OCI-LY1 (cell line): ENCODE measurements around the gene EXTL2.

Source experiments
- H2AFZ ChIP-seq: fragments of 200-600 bp; sonication (generic), shearing (Covaris generic); 2 replicates; pipeline ENCODE4 v1.6.0; 2014; ENCODE audit warnings: antibody characterized with exemption, mild to moderate bottlenecking, low read length
- H3F3A ChIP-seq: fragments of 200-600 bp; sonication (generic), shearing (Covaris generic); 2 replicates; pipeline ENCODE4 v1.6.0; 2014; ENCODE audit warnings: mild to moderate bottlenecking, antibody characterized with exemption, low read length, moderate library complexity; ENCODE audit not compliant: insufficient read depth
- H3K27ac ChIP-seq: fragments of 200-600 bp; sonication (generic); 2 replicates; pipeline ENCODE4 v1.5.1; 2014; ENCODE audit warnings: low read length, mixed run types, mild to moderate bottlenecking, low read depth; ENCODE audit not compliant: poor library complexity, severe bottlenecking
- H3K27me3 ChIP-seq: fragments of 200-600 bp; sonication (generic); 2 replicates; pipeline ENCODE4 v1.6.0; 2014; ENCODE audit warnings: antibody characterized with exemption, mild to moderate bottlenecking, low read length, moderate library complexity; ENCODE audit not compliant: insufficient read depth
- H3K36me3 ChIP-seq: fragments of 200-600 bp; sonication (generic); 2 replicates; pipeline ENCODE4 v1.6.1; 2014; ENCODE audit warnings: mild to moderate bottlenecking, antibody characterized with exemption, low read length, moderate library complexity, mixed read lengths; ENCODE audit not compliant: insufficient read depth
- H3K4me1 ChIP-seq: fragments of 200-600 bp; sonication (generic); 2 replicates; pipeline ENCODE4 v1.5.1; 2014; ENCODE audit warnings: mild to moderate bottlenecking, low read length, moderate library complexity; ENCODE audit not compliant: insufficient read depth, severe bottlenecking
- H3K4me2 ChIP-seq: fragments of 200-600 bp; sonication (generic), shearing (Covaris generic); 2 replicates; pipeline ENCODE4 v1.6.1; 2014; ENCODE audit warnings: low read length
- H3K4me3 ChIP-seq: fragments of 200-600 bp; sonication (generic); 2 replicates; pipeline ENCODE4 v1.5.1; 2014; ENCODE audit warnings: low read length, low read depth, mild to moderate bottlenecking, mixed read lengths; ENCODE audit not compliant: poor library complexity, severe bottlenecking
- H3K79me2 ChIP-seq: fragments of 200-600 bp; shearing (Covaris generic); 2 replicates; pipeline ENCODE4 v1.6.1; 2016; ENCODE audit warnings: mixed run types, low read length, mixed read lengths; ENCODE audit not compliant: insufficient read depth
- H3K9ac ChIP-seq: fragments of 200-600 bp; sonication (generic), shearing (Covaris generic); 2 replicates; pipeline ENCODE4 v1.6.1; 2014; ENCODE audit warnings: mild to moderate bottlenecking, low read length, mixed read lengths
- H3K9me2 ChIP-seq: fragments of 200-600 bp; sonication (generic), shearing (Covaris generic); 2 replicates; pipeline ENCODE4 v1.6.1; 2014; ENCODE audit warnings: low read depth, mild to moderate bottlenecking, low read length, mixed read lengths
- H3K9me3 ChIP-seq: fragments of 200-600 bp; shearing (Covaris generic); 2 replicates; pipeline ENCODE4 v1.6.1; 2014; ENCODE audit warnings: low read length, mixed read lengths
- H4K20me1 ChIP-seq: fragments of 200-600 bp; sonication (generic), shearing (Covaris generic); 2 replicates; pipeline ENCODE4 v1.6.0; 2016; ENCODE audit warnings: mild to moderate bottlenecking, low read length; ENCODE audit not compliant: insufficient read depth
- CTCF ChIP-seq: fragments of 200-600 bp; sonication (generic), shearing (Covaris generic); IDR thresholded peaks from 2 replicates; pipeline ENCODE4 v1.5.1; 2017; ENCODE audit warnings: mild to moderate bottlenecking, antibody characterized with exemption, low read length, moderate library complexity, mixed read lengths
- EZH2 ChIP-seq: fragments of 200-600 bp; sonication (generic), shearing (Covaris generic); IDR thresholded peaks from 2 replicates; pipeline ENCODE4 v1.8.0; 2017; ENCODE audit warnings: borderline replicate concordance, mixed run types, mild to moderate bottlenecking, antibody characterized with exemption, low read length, moderate library complexity, mixed read lengths

The EXTL2 gene

GRCh38 chr1:100896481-100896982 is 1.9 kb upstream of the EXTL2 start:
- H3K79me2 ChIP-seq, result no peaks in the 10 kb centered on the region
- H3K4me2 ChIP-seq, result peak overlapping the region; percentile 89
- no peaks in the 10 kb centered on the region for H3K9me3 ChIP-seq
- no peaks in the 10 kb centered on the region for H4K20me1 ChIP-seq
- H3K9ac ChIP-seq, result peak overlapping the region; percentile 82
- peaks cover 26% of the 10 kb centered on the region for H3K4me1 ChIP-seq
- H2AFZ ChIP-seq, result no peak overlapping the region
- TF ChIP-seq EZH2 (no peak), CTCF (no peak)
- no peaks in the 10 kb centered on the region for H3F3A ChIP-seq
- H3K36me3 ChIP-seq, result peaks cover 28% of the 10 kb centered on the region
- no peaks in the 10 kb centered on the region for H3K9me2 ChIP-seq
- H3K4me3 ChIP-seq, result peak overlapping the region; percentile 87
- no peaks in the 10 kb centered on the region for H3K27me3 ChIP-seq
- H3K27ac ChIP-seq, result peak overlapping the region; percentile 37

GRCh38 chr1:100895540-100896480 is 1.2 kb upstream of the EXTL2 start, which contains the start of gene SLC30A7:
TSS of gene SLC30A7 (plus strand) at chr1:100896090. CDS start at chr1:100896263, 173 bp downstream.
- H3K9me3 ChIP-seq, result no peaks in the 10 kb centered on the region
- peak within 1 kb of the TSS; percentile 65 for H2AFZ ChIP-seq
- H3K9me2 ChIP-seq, result no peaks in the 10 kb centered on the region
- no peaks in the 10 kb centered on the region for H3K27me3 ChIP-seq
- no peaks in the 10 kb centered on the region for H4K20me1 ChIP-seq
- TF ChIP-seq EZH2 (no peak), CTCF (no peak)
- peak within 1 kb of the TSS; percentile 89 for H3K4me2 ChIP-seq
- no peaks in the 10 kb centered on the region for H3F3A ChIP-seq
- H3K9ac ChIP-seq, result peak within 1 kb of the TSS; percentile 82
- peak within 1 kb of the TSS; percentile 87 for H3K4me3 ChIP-seq
- H3K36me3 ChIP-seq, result peaks cover 21% of the 10 kb centered on the region; the same call in 1 of the 2 replicates
- H3K27ac ChIP-seq, result peak within 1 kb of the TSS; percentile 72
- H3K79me2 ChIP-seq, result no peaks in the 10 kb centered on the region
- H3K4me1 ChIP-seq, result peaks cover 26% of the 10 kb centered on the region

- H3K9me2 ChIP-seq, result no peaks in the 10 kb centered on the region
- no peaks in the 10 kb centered on the region for H3F3A ChIP-seq
- peaks cover 26% of the 10 kb centered on the region for H3K4me1 ChIP-seq
- no peak for TF ChIP-seq CTCF
- no peak for TF ChIP-seq EZH2
- no peaks in the 10 kb centered on the region for H3K79me2 ChIP-seq
- H3K9me3 ChIP-seq, result peaks cover 4% of the 10 kb centered on the region
- no peaks in the 10 kb centered on the region for H4K20me1 ChIP-seq
- H2AFZ ChIP-seq, result no peak overlapping the region; the same call in 1 of the 2 replicates
- peak overlapping the region; percentile 87 for H3K4me3 ChIP-seq
- H3K4me2 ChIP-seq, result peak overlapping the region; percentile 89
- H3K36me3 ChIP-seq, result peaks cover 2% of the 10 kb centered on the region; the same call in 1 of the 2 replicates
- peak overlapping the region; percentile 82 for H3K9ac ChIP-seq
- H3K27ac ChIP-seq, result no peak overlapping the region
- H3K27me3 ChIP-seq, result no peaks in the 10 kb centered on the region
Measured at GRCh38 chr1:100893718-100894117, 924 bp downstream of the EXTL2 start.
